Loucy (cell line): ENCODE results near the gene DNASE1L3.
A peak's percentile ranks its signal among the peaks of the same experiment; 100 is the strongest.

Experiments
- H2AFZ ChIP-seq: fragments of 200-600 bp; sonication (generic); 2 replicates; pipeline ENCODE4 v1.6.0; 2016; ENCODE audit warnings: antibody characterized with exemption, mild to moderate bottlenecking, low read length, moderate library complexity
- H3F3A ChIP-seq: fragments of 200-600 bp; 2 replicates; pipeline ENCODE4 v1.6.0; 2016; ENCODE audit warnings: antibody characterized with exemption, low read depth, mild to moderate bottlenecking
- H3K27me3 ChIP-seq: fragments of 200-600 bp; sonication (generic); 2 replicates; pipeline ENCODE4 v1.6.1; 2014; ENCODE audit warnings: low read length, mild to moderate bottlenecking; ENCODE audit not compliant: insufficient read depth, poor library complexity, severe bottlenecking
- H3K36me3 ChIP-seq: fragments of 200-600 bp; sonication (generic); 2 replicates; pipeline ENCODE4 v1.6.1; 2016; ENCODE audit warnings: low read length; ENCODE audit not compliant: insufficient read depth
- H3K4me1 ChIP-seq: fragments of 200-600 bp; sonication (generic); 2 replicates; pipeline ENCODE4 v1.5.1; 2014; ENCODE audit warnings: low read length, mild to moderate bottlenecking; ENCODE audit not compliant: insufficient read depth, poor library complexity, severe bottlenecking
- H3K4me2 ChIP-seq: fragments of 200-600 bp; sonication (generic); 2 replicates; pipeline ENCODE4 v1.6.0; 2014; ENCODE audit warnings: antibody characterized with exemption, low read length, low read depth, mild to moderate bottlenecking; ENCODE audit not compliant: poor library complexity, severe bottlenecking
- H3K4me3 ChIP-seq: fragments of 200-600 bp; sonication (generic); 2 replicates; pipeline ENCODE4 v1.5.1; 2014; ENCODE audit warnings: low read length, mild to moderate bottlenecking, mixed read lengths; ENCODE audit not compliant: poor library complexity, severe bottlenecking
- H3K79me2 ChIP-seq: fragments of 200-600 bp; sonication (generic); 2 replicates; pipeline ENCODE4 v1.6.1; 2014; ENCODE audit warnings: low read length; ENCODE audit not compliant: insufficient read depth
- H3K9ac ChIP-seq: fragments of 200-600 bp; sonication (generic); 2 replicates; pipeline ENCODE4 v1.6.0; 2014; ENCODE audit warnings: mild to moderate bottlenecking, low read depth, low read length, moderate library complexity; ENCODE audit not compliant: poor library complexity, severe bottlenecking
- H3K9me2 ChIP-seq: fragments of 200-600 bp; sonication (generic); replicated peaks from 2 replicates; pipeline ENCODE4 v1.6.1; 2016; ENCODE audit warnings: low read depth, low read length, mixed read lengths
- H3K9me3 ChIP-seq: fragments of 200-600 bp; sonication (generic); 2 replicates; pipeline ENCODE4 v1.6.1; 2014; ENCODE audit warnings: mild to moderate bottlenecking, antibody characterized with exemption, low read length, low read depth; ENCODE audit not compliant: insufficient read depth
- H4K20me1 ChIP-seq: fragments of 200-600 bp; sonication (generic); 2 replicates; pipeline ENCODE4 v1.6.0; 2014; ENCODE audit warnings: antibody characterized with exemption, low read length, mild to moderate bottlenecking; ENCODE audit not compliant: insufficient read depth, poor library complexity, severe bottlenecking
- EZH2phosphoT487 ChIP-seq: fragments of 200-600 bp; IDR thresholded peaks from 2 replicates; pipeline ENCODE4 v1.6.1; 2018; ENCODE audit warnings: antibody characterized with exemption, mild to moderate bottlenecking, moderate library complexity, borderline replicate concordance
- TF ChIP-seq, protein P1 (sequence below): fragments of 200-600 bp; sonication (generic); conservative IDR thresholded peaks from 2 replicates; pipeline ENCODE4 v1.5.1; 2014; ENCODE audit warnings: mild to moderate bottlenecking, antibody characterized with exemption, low read length

The DNASE1L3 gene

DNA sequence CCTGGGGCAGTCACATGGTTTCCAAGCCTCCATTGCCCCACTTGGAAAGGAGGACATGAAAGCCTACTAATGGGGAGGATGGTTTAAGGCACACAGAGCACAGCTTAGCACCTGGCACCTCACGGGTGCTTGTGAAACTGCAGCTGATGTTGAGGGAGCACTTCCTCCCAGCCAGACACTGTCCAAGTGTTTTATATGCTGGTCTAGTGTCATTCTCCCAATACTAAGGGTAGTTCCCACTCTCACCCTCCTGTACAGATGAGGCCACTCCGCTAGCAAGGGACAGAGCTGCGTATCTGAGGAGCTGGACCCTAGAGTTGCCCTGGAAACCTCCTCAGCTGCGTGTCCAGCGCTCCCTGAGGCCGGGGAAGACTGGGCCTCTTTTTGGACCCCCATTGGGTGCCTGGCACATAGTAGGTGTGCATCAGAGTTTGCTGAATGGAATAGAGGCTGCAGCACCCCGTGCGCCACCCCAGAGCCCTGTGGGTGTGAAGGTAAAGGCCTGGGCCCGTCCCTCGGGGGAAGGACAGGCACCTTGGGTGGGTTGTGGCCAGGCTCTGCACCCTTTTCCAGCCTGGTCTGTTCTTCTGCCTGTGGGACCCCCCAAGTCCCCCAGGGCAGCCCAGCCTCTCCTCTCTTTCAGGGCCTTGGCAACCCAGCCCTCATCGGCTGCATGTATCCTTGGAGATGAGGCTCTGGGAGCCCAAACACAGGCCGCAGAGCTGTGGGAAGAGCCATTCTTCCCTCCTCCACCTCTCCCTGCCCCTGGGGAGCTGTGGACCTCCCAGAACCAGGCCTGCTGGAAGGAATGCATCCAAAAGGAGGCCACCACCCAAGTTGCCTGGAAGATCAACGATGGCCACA, 31.3 kb downstream of the DNASE1L3 start:
- TF ChIP-seq, protein P1, sequence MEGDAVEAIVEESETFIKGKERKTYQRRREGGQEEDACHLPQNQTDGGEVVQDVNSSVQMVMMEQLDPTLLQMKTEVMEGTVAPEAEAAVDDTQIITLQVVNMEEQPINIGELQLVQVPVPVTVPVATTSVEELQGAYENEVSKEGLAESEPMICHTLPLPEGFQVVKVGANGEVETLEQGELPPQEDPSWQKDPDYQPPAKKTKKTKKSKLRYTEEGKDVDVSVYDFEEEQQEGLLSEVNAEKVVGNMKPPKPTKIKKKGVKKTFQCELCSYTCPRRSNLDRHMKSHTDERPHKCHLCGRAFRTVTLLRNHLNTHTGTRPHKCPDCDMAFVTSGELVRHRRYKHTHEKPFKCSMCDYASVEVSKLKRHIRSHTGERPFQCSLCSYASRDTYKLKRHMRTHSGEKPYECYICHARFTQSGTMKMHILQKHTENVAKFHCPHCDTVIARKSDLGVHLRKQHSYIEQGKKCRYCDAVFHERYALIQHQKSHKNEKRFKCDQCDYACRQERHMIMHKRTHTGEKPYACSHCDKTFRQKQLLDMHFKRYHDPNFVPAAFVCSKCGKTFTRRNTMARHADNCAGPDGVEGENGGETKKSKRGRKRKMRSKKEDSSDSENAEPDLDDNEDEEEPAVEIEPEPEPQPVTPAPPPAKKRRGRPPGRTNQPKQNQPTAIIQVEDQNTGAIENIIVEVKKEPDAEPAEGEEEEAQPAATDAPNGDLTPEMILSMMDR = no peak
- no peak for TF ChIP-seq EZH2phosphoT487
- Histone ChIP-seq H3K4me1 (no peaks in the 10 kb centered on the region), H4K20me1 (no peaks in the 10 kb centered on the region), H3K9ac (no peak overlapping the region), H3K36me3 (no peaks in the 10 kb centered on the region), H3K4me2 (no peak overlapping the region), H2AFZ (no peak overlapping the region), H3F3A (no peaks in the 10 kb centered on the region), H3K79me2 (no peaks in the 10 kb centered on the region), H3K27me3 (no peaks in the 10 kb centered on the region), H3K4me3 (no peak overlapping the region), H3K9me3 (no peaks in the 10 kb centered on the region), H3K9me2 (no peaks in the 10 kb centered on the region)

DNA sequence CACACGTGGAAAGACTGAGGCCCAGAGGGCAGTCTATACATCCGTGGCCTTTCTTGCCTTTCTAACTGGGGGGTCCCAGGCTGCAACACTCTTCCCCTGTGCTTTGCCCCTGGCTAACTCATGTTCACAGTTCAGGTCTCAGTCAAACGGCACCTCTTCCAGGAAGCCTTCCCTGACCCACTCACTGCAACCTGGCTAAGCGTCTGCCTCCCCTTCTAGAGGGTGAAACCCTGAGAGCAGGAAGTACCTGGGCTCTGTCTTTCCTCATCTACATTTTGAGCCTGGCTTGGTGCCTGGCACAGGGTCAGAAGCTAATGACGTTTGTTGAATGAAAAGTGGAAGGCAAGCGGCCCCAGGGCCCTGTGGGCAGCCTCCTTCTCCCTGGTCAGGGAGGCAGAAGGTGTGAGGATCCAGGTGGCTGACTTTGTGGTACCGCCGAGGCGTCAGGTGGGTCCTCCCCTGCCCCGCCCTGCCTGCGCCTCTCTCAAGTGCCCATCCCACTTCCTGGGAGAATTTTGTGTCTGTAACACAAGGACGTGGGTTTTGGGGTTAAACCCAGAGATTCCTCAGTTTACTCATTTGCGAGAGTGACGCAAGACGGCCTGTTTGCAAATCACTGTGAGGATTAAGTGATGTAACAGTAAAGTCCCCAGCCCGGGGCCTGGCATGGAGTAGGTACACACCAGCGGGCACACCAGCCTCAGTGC, 32.1 kb downstream of the DNASE1L3 start:
- Histone ChIP-seq H2AFZ (no peak overlapping the region), H3K4me2 (no peak overlapping the region), H3F3A (no peaks in the 10 kb centered on the region), H3K9me2 (no peaks in the 10 kb centered on the region), H4K20me1 (no peaks in the 10 kb centered on the region), H3K4me1 (no peaks in the 10 kb centered on the region), H3K4me3 (no peak overlapping the region), H3K36me3 (no peaks in the 10 kb centered on the region), H3K9ac (no peak overlapping the region), H3K79me2 (no peaks in the 10 kb centered on the region), H3K27me3 (no peaks in the 10 kb centered on the region), H3K9me3 (no peaks in the 10 kb centered on the region)
- TF ChIP-seq EZH2phosphoT487 = no peak
- TF ChIP-seq, protein P1 = no peak

DNA sequence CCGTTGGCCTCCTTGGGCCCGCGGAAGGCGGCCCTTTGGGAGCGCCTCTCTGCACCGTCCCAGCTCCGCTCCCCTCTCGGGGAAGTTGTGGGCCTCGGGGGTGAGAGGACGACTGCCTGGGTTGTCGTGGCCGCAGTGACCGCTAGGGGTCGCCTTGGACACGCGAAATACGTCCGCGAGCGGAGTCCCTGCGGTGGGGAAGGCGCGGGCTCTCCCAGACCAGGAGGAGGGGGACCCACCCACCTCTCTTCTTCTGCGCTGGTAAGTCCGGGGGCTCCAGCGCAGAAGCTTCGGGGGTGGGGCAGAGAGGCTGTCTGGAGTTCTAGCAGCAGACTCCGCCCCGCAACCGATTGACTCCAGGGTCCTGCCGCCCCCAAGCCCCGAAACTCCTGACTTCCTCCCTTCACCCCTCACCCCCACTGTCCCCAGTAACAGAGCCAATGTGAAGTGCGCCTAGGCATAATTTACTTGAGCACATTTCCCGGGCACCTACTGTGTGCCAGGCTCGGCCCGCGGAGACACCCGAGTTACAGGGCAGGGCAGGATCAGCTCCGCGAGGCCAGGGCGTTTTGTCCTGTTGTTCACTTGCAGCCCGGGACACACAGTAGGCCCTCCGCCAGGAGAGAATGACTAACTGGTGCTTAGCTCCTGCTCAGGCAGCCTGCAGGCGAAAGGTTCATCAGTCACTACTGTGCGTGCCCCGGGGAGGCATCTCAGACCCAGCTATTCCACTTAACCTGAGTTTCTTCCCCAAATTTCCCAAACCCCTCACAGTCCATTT, 32.8 kb downstream of the DNASE1L3 start:
- no peaks in the 10 kb centered on the region for H3K27me3 ChIP-seq
- no peak for TF ChIP-seq EZH2phosphoT487
- TF ChIP-seq, protein P1 = peak; percentile 33; the same call in 1 of the 2 replicates
- H3K9me2 ChIP-seq = no peaks in the 10 kb centered on the region
- H4K20me1 ChIP-seq = no peaks in the 10 kb centered on the region
- no peak overlapping the region for H3K4me3 ChIP-seq
- no peak overlapping the region for H3K9ac ChIP-seq
- no peak overlapping the region for H2AFZ ChIP-seq
- H3K4me1 ChIP-seq = no peaks in the 10 kb centered on the region
- H3F3A ChIP-seq = no peaks in the 10 kb centered on the region
- H3K4me2 ChIP-seq = no peak overlapping the region
- H3K9me3 ChIP-seq = no peaks in the 10 kb centered on the region
- no peaks in the 10 kb centered on the region for H3K79me2 ChIP-seq
- H3K36me3 ChIP-seq = no peaks in the 10 kb centered on the region
